ENCODE measurements around the gene CTSZ.
"Not testable (repeated sequence)": the region's sequence is repeated elsewhere in the genome, so short reads cannot be mapped to it uniquely, and the experiment has no call there.

Gene CTSZ

GRCh38 chr20:58980711-58981627 lies 26.1 kb downstream of the CTSZ start, which contains the start of gene NELFCD:
NELFCD (plus strand) TSS chr20:58981256; CDS start chr20:58981310, 54 bp downstream.
- DNase-seq (ENCODE audit: low read depth, low spot score), result peak; percentile 92

- DNase-seq (ENCODE audit: low read depth, low spot score), result no peak
These were observed 28.5 kb downstream of the CTSZ start for GRCh38 chr20:58978351-58979190.

GRCh38 chr20:58976061-58976730 lies 30.9 kb downstream of the CTSZ start:
- DNase-seq (ENCODE audit: low read depth, low spot score), result no peak

GRCh38 chr20:58975353-58975752 lies 31.7 kb downstream of the CTSZ start:
- no peak for DNase-seq (ENCODE audit: low read depth, low spot score)

- DNase-seq (ENCODE audit: low read depth, low spot score), result no peak
These were observed 33.2 kb downstream of the CTSZ start for GRCh38 chr20:58973866-58974265.

- DNase-seq (ENCODE audit: low read depth, low spot score), result no peak
These were observed 33.9 kb downstream of the CTSZ start for GRCh38 chr20:58973179-58973578.

GRCh38 chr20:58971429-58971828 lies 35.6 kb downstream of the CTSZ start:
- no peak for DNase-seq (ENCODE audit: low read depth, low spot score)

- DNase-seq (ENCODE audit: low read depth, low spot score), result no peak
These were observed 36.9 kb downstream of the CTSZ start for GRCh38 chr20:58970146-58970545.

- no peak for DNase-seq (ENCODE audit: low read depth, low spot score)
These were observed 37.6 kb downstream of the CTSZ start for GRCh38 chr20:58969439-58969838.

- DNase-seq (ENCODE audit: low read depth, low spot score), result no peak
These were observed 39.2 kb downstream of the CTSZ start for GRCh38 chr20:58967652-58968429.

GRCh38 chr20:58965270-58966064 lies 41.6 kb downstream of the CTSZ start:
- DNase-seq (ENCODE audit: low read depth, low spot score), result peak; percentile 57

- not testable (repeated sequence) for DNase-seq (ENCODE audit: low read depth, low spot score)
These were observed 43.1 kb downstream of the CTSZ start for GRCh38 chr20:58963922-58964321.

- DNase-seq (ENCODE audit: low read depth, low spot score), result no peak
These were observed 43.9 kb downstream of the CTSZ start for GRCh38 chr20:58963060-58963584.

- DNase-seq (ENCODE audit: low read depth, low spot score), result no peak
These were observed 47.4 kb downstream of the CTSZ start for GRCh38 chr20:58959652-58960051.

- no peak for DNase-seq (ENCODE audit: low read depth, low spot score)
These were observed 51.0 kb downstream of the CTSZ start for GRCh38 chr20:58956078-58956477.

- DNase-seq (ENCODE audit: low read depth, low spot score), result no peak
These were observed 54.0 kb downstream of the CTSZ start for GRCh38 chr20:58953050-58953449.

- no peak for DNase-seq (ENCODE audit: low read depth, low spot score)
These were observed 56.5 kb downstream of the CTSZ start for GRCh38 chr20:58950603-58951002.

GRCh38 chr20:58947797-58948388 lies 59.2 kb downstream of the CTSZ start:
- not testable (repeated sequence) for DNase-seq (ENCODE audit: low read depth, low spot score)

GRCh38 chr20:58945965-58946631 lies 61.0 kb downstream of the CTSZ start:
- no peak for DNase-seq (ENCODE audit: low read depth, low spot score)

Data from ELF-1 (cell line).